GM12892 (cell line): ENCODE measurements around the gene TUBAL3.

Experiments used
- POLR2A ChIP-seq: IDR thresholded peaks from 2 replicates; pipeline ENCODE4 v1.6.1; 2011; ENCODE audit warnings: low read depth, low read length, control low read depth
- POLR2AphosphoS5 ChIP-seq: IDR thresholded peaks from 2 replicates; pipeline ENCODE4 v1.6.1; 2011; ENCODE audit warnings: low read depth, low read length, control low read depth
- TAF1 ChIP-seq: IDR thresholded peaks from 2 replicates; pipeline ENCODE4 v1.6.1; 2011; ENCODE audit warnings: low read depth, mild to moderate bottlenecking, control low read depth, low read length, borderline replicate concordance

- no peak for TF ChIP-seq POLR2A
- TF ChIP-seq POLR2AphosphoS5 = no peak
- TF ChIP-seq TAF1 = no peak
Measured at GRCh38 chr10:5390607-5391205, 13.9 kb downstream of the TUBAL3 start.
